CD4-positive, alpha-beta memory T cell (primary cell): ENCODE measurements around the gene ZNF280C. TPM values are rescaled to one million over a fixed set of nuclear protein-coding genes. Genes with fewer than 3 reads are reported as not detected.
"Not testable (repeated sequence)": the region's sequence is repeated elsewhere in the genome, so short reads cannot be mapped to it uniquely, and the experiment has no call there.

Source experiments
- CTCF ChIA-PET: fragments of 350-600 bp; sonication (Branson Sonifier 250); formaldehyde crosslinking; loops from one replicate; lab custom pipeline; 2021; ENCODE audit warnings: inconsistent platforms; ENCODE audit not compliant: partially characterized antibody; lab: Charles Lee
- POLR2A ChIA-PET: fragments of 350-600 bp; sonication (Branson Sonifier 250); formaldehyde crosslinking; loops from one replicate; lab custom pipeline; 2021; ENCODE audit not compliant: partially characterized antibody; lab: Charles Lee
- DNase-seq, 5 donors: peaks; one replicate each; pipeline versions ENCODE4 v3.0.0 to v3.0.0-alpha.2; 2020 to 2022; ENCODE audit warnings: mixed read lengths in 1 of 5
- H3K27ac ChIP-seq: one replicate; pipeline ENCODE4 v1.7.0; 2013; ENCODE audit warnings: low read depth, low read length
- H3K27me3 ChIP-seq: 2 replicates; pipeline ENCODE4 v1.7.0; 2013; ENCODE audit warnings: mild to moderate bottlenecking, low read length, moderate library complexity; ENCODE audit not compliant: insufficient read depth
- H3K36me3 ChIP-seq: 2 replicates; pipeline ENCODE4 v1.7.0; 2013; ENCODE audit warnings: mild to moderate bottlenecking, low read length, moderate library complexity; ENCODE audit not compliant: insufficient read depth
- H3K4me1 ChIP-seq: 2 replicates; pipeline ENCODE4 v1.7.0; 2013; ENCODE audit warnings: mild to moderate bottlenecking, low read length, moderate library complexity; ENCODE audit not compliant: insufficient read depth
- H3K4me3 ChIP-seq, 2 donors: one replicate each; pipeline ENCODE4 v1.7.0; 2013; ENCODE audit warnings: low read length in 2 of 2, mild to moderate bottlenecking in 1 of 2
- H3K9me3 ChIP-seq, 2 donors: one replicate each; pipeline ENCODE4 v1.7.0; 2013; ENCODE audit warnings: low read length in 2 of 2, control low read depth in 1 of 2; ENCODE audit not compliant: control insufficient read depth in 1 of 2
- H3K27ac Mint-ChIP-seq, 7 donors: one replicate each; pipeline ENCODE4 v1.8.0; 2020 to 2021; ENCODE audit warnings: mixed read lengths in 7 of 7, mild to moderate bottlenecking in 6 of 7, inconsistent platforms in 3 of 7, moderate library complexity in 3 of 7
- H3K27me3 Mint-ChIP-seq, 2 donors: one replicate each; pipeline ENCODE4 v1.8.0; 2020 to 2021; ENCODE audit warnings: mixed read lengths in 2 of 2
- H3K36me3 Mint-ChIP-seq, 2 donors: one replicate each; pipeline ENCODE4 v1.8.0; 2020 to 2021; ENCODE audit warnings: mixed read lengths in 2 of 2, inconsistent platforms in 1 of 2, mild to moderate bottlenecking in 1 of 2
- H3K4me1 Mint-ChIP-seq, 4 donors: one replicate each; pipeline ENCODE4 v1.8.0; 2020 to 2021; ENCODE audit warnings: mixed read lengths in 4 of 4, mild to moderate bottlenecking in 1 of 4
- H3K4me3 Mint-ChIP-seq, 8 donors: one replicate each; pipeline ENCODE4 v1.8.0; 2020 to 2021; ENCODE audit warnings: mixed read lengths in 8 of 8, mild to moderate bottlenecking in 7 of 8, moderate library complexity in 6 of 8, inconsistent platforms in 3 of 8
- H3K9me3 Mint-ChIP-seq, 8 donors: one replicate each; pipeline ENCODE4 v1.8.0; 2020 to 2021; ENCODE audit warnings: mixed read lengths in 8 of 8, mild to moderate bottlenecking in 5 of 8, inconsistent platforms in 3 of 8, moderate library complexity in 1 of 8
- intact Hi-C: fragments of 100-400 bp; cut with micrococcal nuclease; formaldehyde crosslinking; loops from one replicate; pipeline ENCODE4 v1.15.1; 2023
- polyA plus RNA-seq, 2 donors: library from polyadenylated mRNA; unstranded; fragments of 300-500 nt; fragmentation: Illumina TruSeq; gene quantifications; one replicate each; pipeline ENCODE4 v1.2.3, GENCODE V29; 2021
- total RNA-seq, 2 experiments: library from RNA; stranded (reverse); gene quantifications; one replicate each; pipeline ENCODE4 v1.2.3, GENCODE V29; 2021

Gene ZNF280C
- total and polyA plus RNA-seq, 4 experiments from 2014 or later, result 2.1 to 4.9 (median 3.4) TPM

- H3K4me1 ChIP-seq, result no peaks in the 10 kb centered on the region
- H3K4me1 Mint-ChIP-seq, result peaks cover 0 to 3% (median 0%) of the 10 kb centered on the region in 4 donors
- H3K9me3 ChIP-seq, result no peaks in the 10 kb centered on the region
- no peak overlapping the region for H3K4me3 ChIP-seq
- H3K36me3 Mint-ChIP-seq, result no peaks in the 10 kb centered on the region
- H3K36me3 ChIP-seq, result no peaks in the 10 kb centered on the region
- intact Hi-C loops, result no loop called here
- ChIA-PET CTCF (no interaction called here), POLR2A (no interaction called here)
- H3K27ac Mint-ChIP-seq, result no peak overlapping the region
- H3K4me3 Mint-ChIP-seq, result no peak overlapping the region
- H3K9me3 Mint-ChIP-seq, result peaks cover 0 to 3% (median 0%) of the 10 kb centered on the region in 8 donors
- no peaks in the 10 kb centered on the region for H3K27me3 ChIP-seq
- DNase-seq, result no peak
- H3K27me3 Mint-ChIP-seq, result peaks cover 0 to 2% of the 10 kb centered on the region in 2 donors
- no peak overlapping the region for H3K27ac ChIP-seq
Observed at GRCh38 chrX:130280901-130281300, 12.2 kb upstream of the ZNF280C start.

- intact Hi-C loops, POLR2A ChIA-PET, H3K4me3 Mint-ChIP-seq, H3K27me3 ChIP-seq, H3K9me3 Mint-ChIP-seq, H3K36me3 ChIP-seq, H3K4me3 ChIP-seq, H3K27me3 Mint-ChIP-seq, H3K9me3 ChIP-seq, CTCF ChIA-PET, H3K27ac Mint-ChIP-seq, DNase-seq, H3K36me3 Mint-ChIP-seq, H3K4me1 ChIP-seq, H3K27ac ChIP-seq: not testable (repeated sequence)
- peaks cover 2 to 14% (median 6%) of the 10 kb centered on the region in 4 donors for H3K4me1 Mint-ChIP-seq
Observed at GRCh38 chrX:130272253-130272652, 3.6 kb upstream of the ZNF280C start.

- H3K4me1 ChIP-seq, result peaks cover 24% of the 10 kb centered on the region
- H3K27ac ChIP-seq, DNase-seq, H3K9me3 Mint-ChIP-seq, H3K9me3 ChIP-seq, H3K27me3 Mint-ChIP-seq, CTCF ChIA-PET, H3K36me3 ChIP-seq, H3K4me3 ChIP-seq, H3K36me3 Mint-ChIP-seq, H3K27me3 ChIP-seq: not testable (repeated sequence)
- POLR2A ChIA-PET, result interaction anchor here (1.4 kb wide), 2 partner anchors 9 to 70 kb away, joined by 4 to 8 read pairs; partner anchors contain the start of gene SLC25A14
- Mint-ChIP-seq H3K4me3 (peak overlapping the region in 1 of 8 donors; percentile 54), H3K27ac (peak overlapping the region in 2 of 7 donors; percentile 35 to 59), H3K4me1 (peaks cover 5 to 20% (median 7%) of the 10 kb centered on the region in 4 donors)
- intact Hi-C loops, result loop anchor here (2.0 to 10.0 kb wide), 2 partner anchors 105 to 1945 kb away; partner anchors contain the start of genes AIFM1 and RAP2C
Observed at GRCh38 chrX:130269391-130269790, 692 bp upstream of the ZNF280C start.

- H3K4me3 Mint-ChIP-seq, result peak overlapping the region; percentile 87 to 92 (median 89)
- peaks cover 5 to 20% (median 7%) of the 10 kb centered on the region in 4 donors for H3K4me1 Mint-ChIP-seq
- POLR2A ChIA-PET, result interaction anchor here (1.0 to 1.4 kb wide), 4 partner anchors 8 to 589 kb away, joined by 3 to 9 read pairs (median 6); partner anchors contain the start of genes AIFM1 and SLC25A14
- no peaks in the 10 kb centered on the region for H3K27me3 Mint-ChIP-seq
- Histone ChIP-seq H3K4me3 (peak overlapping the region; percentile 57 to 76), H3K36me3 (no peaks in the 10 kb centered on the region), H3K4me1 (peaks cover 24% of the 10 kb centered on the region), H3K27me3 (no peaks in the 10 kb centered on the region), H3K9me3 (no peaks in the 10 kb centered on the region), H3K27ac (peak overlapping the region; percentile 67)
- CTCF ChIA-PET, result no interaction called here
- H3K27ac Mint-ChIP-seq, result peak overlapping the region; percentile 82 to 94 (median 88)
- intact Hi-C loops, result loop anchor here (1.0 to 10.0 kb wide), 4 partner anchors 71 to 1947 kb away; partner anchors contain the start of genes AIFM1, ENOX2, RAP2C and SLC25A14
- peak in 2 of 5 donors; percentile 0 to 2 for DNase-seq
- peaks cover 0 to 4% of the 10 kb centered on the region in 2 donors for H3K36me3 Mint-ChIP-seq
- peaks cover 0 to 2% (median 0%) of the 10 kb centered on the region in 8 donors for H3K9me3 Mint-ChIP-seq
Observed at GRCh38 chrX:130267956-130268448, 697 bp downstream of the ZNF280C start.

GRCh38 chrX:130264573-130264972, 4.1 kb downstream of the ZNF280C start:
- intact Hi-C loops, result loop anchor here (10.0 kb wide), 1 partner anchor 1950 kb away; the partner anchor contains the start of gene RAP2C
- CTCF ChIA-PET, result no interaction called here
- no peak overlapping the region for H3K27ac Mint-ChIP-seq
- no peak overlapping the region for H3K4me3 Mint-ChIP-seq
- no peak overlapping the region for H3K27ac ChIP-seq
- H3K36me3 ChIP-seq, result no peaks in the 10 kb centered on the region
- DNase-seq, result no peak
- peaks cover 24% of the 10 kb centered on the region for H3K4me1 ChIP-seq
- peaks cover 5 to 20% (median 7%) of the 10 kb centered on the region in 4 donors for H3K4me1 Mint-ChIP-seq
- H3K9me3 Mint-ChIP-seq, result peaks cover 0 to 2% (median 0%) of the 10 kb centered on the region in 8 donors
- H3K4me3 ChIP-seq, result no peak overlapping the region
- peaks cover 0 to 4% of the 10 kb centered on the region in 2 donors for H3K36me3 Mint-ChIP-seq
- H3K9me3 ChIP-seq, result no peaks in the 10 kb centered on the region
- POLR2A ChIA-PET, result no interaction called here
- no peaks in the 10 kb centered on the region for H3K27me3 ChIP-seq
- H3K27me3 Mint-ChIP-seq, result no peaks in the 10 kb centered on the region

GRCh38 chrX:130263016-130263415, 5.7 kb downstream of the ZNF280C start:
- H3K27ac ChIP-seq, result no peak overlapping the region
- H3K27me3 Mint-ChIP-seq, result no peaks in the 10 kb centered on the region
- no peaks in the 10 kb centered on the region for H3K36me3 ChIP-seq
- H3K4me3 ChIP-seq, result no peak overlapping the region
- H3K36me3 Mint-ChIP-seq, result peaks cover 0 to 4% of the 10 kb centered on the region in 2 donors
- intact Hi-C loops, result loop anchor here (10.0 kb wide), 1 partner anchor 1952 kb away; the partner anchor contains the start of gene RAP2C
- H3K4me1 ChIP-seq, result peaks cover 24% of the 10 kb centered on the region
- ChIA-PET POLR2A (no interaction called here), CTCF (no interaction called here)
- DNase-seq, result no peak
- H3K4me1 Mint-ChIP-seq, result peaks cover 5 to 14% (median 7%) of the 10 kb centered on the region in 4 donors
- H3K9me3 ChIP-seq, result no peaks in the 10 kb centered on the region
- no peak overlapping the region for H3K27ac Mint-ChIP-seq
- H3K4me3 Mint-ChIP-seq, result no peak overlapping the region
- no peaks in the 10 kb centered on the region for H3K27me3 ChIP-seq
- peaks cover 0 to 2% (median 0%) of the 10 kb centered on the region in 8 donors for H3K9me3 Mint-ChIP-seq

- ChIA-PET CTCF (no interaction called here), POLR2A (no interaction called here)
- intact Hi-C loops, result loop anchor here (10.0 kb wide), 1 partner anchor 1953 kb away; the partner anchor contains the start of gene RAP2C
- H3K36me3 ChIP-seq, result no peaks in the 10 kb centered on the region
- peaks cover 0 to 2% of the 10 kb centered on the region in 2 donors for H3K36me3 Mint-ChIP-seq
- no peak overlapping the region for H3K27ac Mint-ChIP-seq
- DNase-seq, result no peak
- H3K4me3 ChIP-seq, result no peak overlapping the region
- H3K4me1 Mint-ChIP-seq, result peaks cover 1 to 6% (median 4%) of the 10 kb centered on the region in 4 donors
- H3K9me3 ChIP-seq, result no peaks in the 10 kb centered on the region
- H3K4me1 ChIP-seq, result peaks cover 17% of the 10 kb centered on the region
- peaks cover 0 to 2% (median 0%) of the 10 kb centered on the region in 8 donors for H3K9me3 Mint-ChIP-seq
- no peak overlapping the region for H3K4me3 Mint-ChIP-seq
- no peaks in the 10 kb centered on the region for H3K27me3 ChIP-seq
- H3K27ac ChIP-seq, result no peak overlapping the region
- H3K27me3 Mint-ChIP-seq, result no peaks in the 10 kb centered on the region
Observed at GRCh38 chrX:130262231-130262630, 6.5 kb downstream of the ZNF280C start.
